Naive thymus-derived CD8-positive, alpha-beta T cell (primary cell): ENCODE data around the gene TSHR. TPM values are rescaled to one million over a fixed set of nuclear protein-coding genes. Genes with fewer than 3 reads are reported as not detected.

Source experiments
- ATAC-seq, 2 donors: fragments of 150-1000 bp; cut with Tn5 transposase in 1 of 2; sonication (Bioruptor Pico), chemical (Tn5 transposase) in 1 of 2; 1 replicate in 1 of 2; 2 replicates in 1 of 2; pipeline ENCODE4 v1.10.0; 2021; ENCODE audit warnings: mild to moderate bottlenecking in 2 of 2, moderate library complexity in 2 of 2
- POLR2A ChIA-PET: fragments of 350-600 bp; sonication (Branson Sonifier 250); formaldehyde crosslinking; loops from one replicate; lab custom pipeline; 2021; ENCODE audit warnings: antibody characterized with exemption; lab: Charles Lee
- DNase-seq, 10 donors: peaks; one replicate each; pipeline versions ENCODE4 v3.0.0 to v3.0.0-alpha.2; 2020 to 2022
- H3K27ac Mint-ChIP-seq, 10 donors: one replicate each; pipeline ENCODE4 v1.8.0; 2020 to 2022; ENCODE audit warnings: mild to moderate bottlenecking in 10 of 10, mixed read lengths in 10 of 10, moderate library complexity in 4 of 10, inconsistent platforms in 1 of 10
- H3K27me3 Mint-ChIP-seq, 5 donors: one replicate each; pipeline ENCODE4 v1.8.0; 2021 to 2022; ENCODE audit warnings: mixed read lengths in 5 of 5
- H3K36me3 Mint-ChIP-seq, 3 donors: one replicate each; pipeline ENCODE4 v1.8.0; 2020 to 2022; ENCODE audit warnings: mixed read lengths in 3 of 3, mild to moderate bottlenecking in 2 of 3, inconsistent platforms in 1 of 3
- H3K4me1 Mint-ChIP-seq, 4 donors: one replicate each; pipeline ENCODE4 v1.8.0; 2021 to 2022; ENCODE audit warnings: mixed read lengths in 4 of 4
- H3K4me3 Mint-ChIP-seq, 10 donors: one replicate each; pipeline ENCODE4 v1.8.0; 2020 to 2022; ENCODE audit warnings: mild to moderate bottlenecking in 10 of 10, mixed read lengths in 10 of 10, moderate library complexity in 6 of 10, inconsistent platforms in 1 of 10
- H3K9me3 Mint-ChIP-seq, 9 donors: one replicate each; pipeline ENCODE4 v1.8.0; 2020 to 2022; ENCODE audit warnings: mixed read lengths in 9 of 9, mild to moderate bottlenecking in 3 of 9, inconsistent platforms in 1 of 9, moderate library complexity in 1 of 9
- polyA plus RNA-seq, 3 donors: library from polyadenylated mRNA; unstranded; fragments of 300-500 nt; fragmentation: Illumina TruSeq; gene quantifications; one replicate each; pipeline ENCODE4 v1.2.3, GENCODE V29; 2021
- total RNA-seq, 8 experiments: library from RNA in 2 of 8; stranded (reverse) in 2 of 8; gene quantifications; one replicate each; pipeline ENCODE4 v1.2.3 and lab custom pipeline; 2021 to 2026

TSHR gene
- total and polyA plus RNA-seq, 5 experiments from 2014 or later, result 0.40 TPM; not detected in 4

GRCh38 chr14:81177225-81177624 lies 221.8 kb downstream of the TSHR start:
- Mint-ChIP-seq H3K27me3 (no peaks in the 10 kb centered on the region), H3K4me3 (peak overlapping the region in 2 of 10 donors; percentile 29 to 52), H3K27ac (peak overlapping the region in 4 of 10 donors; percentile 7 to 72 (median 46)), H3K4me1 (peaks cover under 1 to 34% (median 7%) of the 10 kb centered on the region in 4 donors), H3K36me3 (peaks cover 0 to 37% (median 8%) of the 10 kb centered on the region in 3 donors), H3K9me3 (no peaks in the 10 kb centered on the region)
- ATAC-seq, result no peak
- no peak for DNase-seq
- POLR2A ChIA-PET, result interaction anchor here (1.4 to 1.8 kb wide), 2 partner anchors 42 to 44 kb away, joined by 3 to 6 read pairs; partner anchors contain the start of gene GTF2A1

GRCh38 chr14:81178063-81178462 lies 222.6 kb downstream of the TSHR start:
- no peaks in the 10 kb centered on the region for H3K9me3 Mint-ChIP-seq
- H3K4me3 Mint-ChIP-seq, result no peak overlapping the region
- H3K27me3 Mint-ChIP-seq, result no peaks in the 10 kb centered on the region
- H3K27ac Mint-ChIP-seq, result peak overlapping the region in 3 of 10 donors; percentile 18 to 72 (median 49)
- POLR2A ChIA-PET, result interaction anchor here (1.4 to 1.8 kb wide), 2 partner anchors 41 to 43 kb away, joined by 3 to 6 read pairs; partner anchors contain the start of gene GTF2A1
- peaks cover 0 to 43% (median 11%) of the 10 kb centered on the region in 3 donors for H3K36me3 Mint-ChIP-seq
- H3K4me1 Mint-ChIP-seq, result peaks cover 7 to 40% (median 12%) of the 10 kb centered on the region in 4 donors
- DNase-seq (no peak), ATAC-seq (no peak)

GRCh38 chr14:81179631-81180030 lies 224.2 kb downstream of the TSHR start:
- DNase-seq (no peak), ATAC-seq (no peak)
- Mint-ChIP-seq H3K9me3 (no peaks in the 10 kb centered on the region), H3K36me3 (peaks cover 0 to 55% (median 20%) of the 10 kb centered on the region in 3 donors), H3K4me1 (peaks cover 8 to 43% (median 17%) of the 10 kb centered on the region in 4 donors), H3K4me3 (no peak overlapping the region), H3K27me3 (no peaks in the 10 kb centered on the region), H3K27ac (peak overlapping the region in 1 of 10 donors; percentile 66)
- POLR2A ChIA-PET, result interaction anchor here (1.0 kb wide), 1 partner anchor 39 kb away, joined by 3 read pairs; no protein-coding TSS in a partner anchor

GRCh38 chr14:81187832-81188522 lies 232.6 kb downstream of the TSHR start:
- ATAC-seq, result no peak
- no peak overlapping the region for H3K4me3 Mint-ChIP-seq
- peaks cover 18 to 49% (median 36%) of the 10 kb centered on the region in 4 donors for H3K4me1 Mint-ChIP-seq

GRCh38 chr14:81192594-81192993 lies 237.2 kb downstream of the TSHR start:
- Mint-ChIP-seq H3K4me3 (peak overlapping the region in 9 of 10 donors; percentile 16 to 78 (median 56)), H3K27me3 (no peaks in the 10 kb centered on the region), H3K27ac (peak overlapping the region; percentile 81 to 95 (median 92)), H3K4me1 (peaks cover 22 to 54% (median 38%) of the 10 kb centered on the region in 4 donors), H3K9me3 (no peaks in the 10 kb centered on the region), H3K36me3 (peaks cover 9 to 86% (median 32%) of the 10 kb centered on the region in 3 donors)
- ATAC-seq (peak; percentile 54 to 85), DNase-seq (peak in 2 of 10 donors; percentile 23 to 35)
- POLR2A ChIA-PET, result interaction anchor here (0.6 to 1.1 kb wide), 3 partner anchors 27 to 59 kb away, joined by 3 to 7 read pairs (median 4); partner anchors contain the start of gene GTF2A1

More at GRCh38 chr14:81187832-81188522, 232.6 kb downstream of the TSHR start:
- DNase-seq, result no peak
- POLR2A ChIA-PET, result no interaction called here
- no peaks in the 10 kb centered on the region for H3K9me3 Mint-ChIP-seq
- peaks cover 4 to 74% (median 28%) of the 10 kb centered on the region in 3 donors for H3K36me3 Mint-ChIP-seq
- no peaks in the 10 kb centered on the region for H3K27me3 Mint-ChIP-seq
- H3K27ac Mint-ChIP-seq, result peak overlapping the region in 8 of 10 donors; percentile 3 to 88 (median 30)

- H3K27me3 Mint-ChIP-seq, result no peaks in the 10 kb centered on the region
- H3K4me3 Mint-ChIP-seq, result no peak overlapping the region
- no peaks in the 10 kb centered on the region for H3K9me3 Mint-ChIP-seq
- POLR2A ChIA-PET, result interaction anchor here (0.6 to 1.5 kb wide), 2 partner anchors 25 to 1886 kb away, joined by 3 to 6 read pairs; no protein-coding TSS in a partner anchor
- no peak for DNase-seq
- peaks cover 21 to 47% (median 32%) of the 10 kb centered on the region in 4 donors for H3K4me1 Mint-ChIP-seq
- H3K36me3 Mint-ChIP-seq, result peaks cover 9 to 84% (median 28%) of the 10 kb centered on the region in 3 donors
- peak overlapping the region in 5 of 10 donors; percentile 39 to 72 (median 55) for H3K27ac Mint-ChIP-seq
- ATAC-seq, result no peak
These were observed 238.7 kb downstream of the TSHR start for GRCh38 chr14:81193924-81194633.

Other genes starting within 250 kb of the TSHR start
- 1 to 10 TPM; 7.3 to 8.7 TPM for gene CEP128, start 13.9 kb upstream of the TSHR start, total RNA-seq
- gene CEP128, start 13.9 kb upstream of the TSHR start, polyA plus RNA-seq, result 1 to 10 TPM; 2.0 to 3.1 (median 2.2) TPM